HCT116 (cell line): ENCODE data around the gene AKR7A3. TPM values are rescaled to one million over a fixed set of nuclear protein-coding genes. Genes with fewer than 3 reads are reported as not detected.

ENCODE experiments used
- ATAC-seq: fragments of 200-7000 bp; cut with Tn5 transposase; 2 replicates; pipeline ENCODE4 v1.9.1; 2020; ENCODE audit warnings: mild to moderate bottlenecking, moderate library complexity
- BruUV-seq: library from RNA; stranded (reverse); fragments of 400-500 nt; replicated peaks from 2 replicates; lab custom pipeline; 2021; lab: Mats Ljungman, UMichigan
- CTCF ChIA-PET: fragments of 300-600 bp; sonication (Branson Sonifier 250); formaldehyde crosslinking; loops from one replicate; lab custom pipeline; 2021; ENCODE audit warnings: antibody characterized with exemption; lab: Charles Lee
- POLR2A ChIA-PET: fragments of 300-600, 350-600 bp; sonication (Branson Sonifier 250); formaldehyde crosslinking; loops from one replicate; lab custom pipeline; 2021; ENCODE audit warnings: antibody characterized with exemption; lab: Charles Lee
- RAD21 ChIA-PET, 2 experiments: fragments of 300-600 bp; sonication (Branson Sonifier 250); formaldehyde crosslinking; loops; one replicate each; lab custom pipeline; 2023; ENCODE audit warnings: low total read pairs in 2 of 2; ENCODE audit not compliant: uncharacterized antibody in 2 of 2, unreplicated experiment in 2 of 2, low non-redundant PET in 1 of 2; lab: Charles Lee
- DNase-seq: peaks from one replicate; pipeline ENCODE4 v3.0.0-alpha.2; 2010; ENCODE audit warnings: low read depth, low spot score
- H2AFZ ChIP-seq: fragments of 200-600 bp; shearing (Covaris generic), sonication (generic); 2 replicates; pipeline ENCODE4 v1.6.1; 2017; ENCODE audit warnings: low read depth, mixed run types, mixed read lengths, antibody characterized with exemption, low read length; ENCODE audit not compliant: poor library complexity, severe bottlenecking
- H3K27ac ChIP-seq: 2 replicates; pipeline ENCODE4 v1.5.1; 2012; ENCODE audit warnings: low read depth, low read length
- H3K27me3 ChIP-seq: fragments of 200-600 bp; sonication (generic); 2 replicates; pipeline ENCODE4 v1.6.1; 2016; ENCODE audit warnings: mixed run types, low read length, mixed read lengths; ENCODE audit not compliant: insufficient read depth
- H3K36me3 ChIP-seq, 2 experiments: fragments of 200-500 bp in 1 of 2; fragments of 200-600 bp in 1 of 2; sonication (Bioruptor generic) in 1 of 2; sonication (generic) in 1 of 2; 2 replicates each; pipeline versions ENCODE4 v1.5.1 to v1.6.1; 2014 to 2016; ENCODE audit warnings: low read length in 2 of 2, inconsistent platforms in 1 of 2, mixed read lengths in 1 of 2, mixed run types in 1 of 2; ENCODE audit not compliant: insufficient read depth in 2 of 2, control insufficient read depth in 1 of 2
- H3K4me1 ChIP-seq, 2 experiments: fragments of 200-600 bp in 1 of 2; sonication (generic) in 1 of 2; 2 replicates each; pipeline versions ENCODE4 v1.5.1 to v1.6.1; 2012 to 2017; ENCODE audit warnings: low read length in 2 of 2, inconsistent platforms in 1 of 2, mild to moderate bottlenecking in 1 of 2, mixed read lengths in 1 of 2, mixed run types in 1 of 2, moderate library complexity in 1 of 2; ENCODE audit not compliant: insufficient read depth in 2 of 2, control insufficient read depth in 1 of 2
- H3K4me2 ChIP-seq: fragments of 200-600 bp; sonication (generic); 2 replicates; pipeline ENCODE4 v1.6.1; 2017; ENCODE audit warnings: mixed run types, low read length, mixed read lengths
- H3K4me3 ChIP-seq, 2 experiments: fragments of 200-600 bp in 1 of 2; sonication (generic) in 1 of 2; replicated peaks in 1 of 2; 2 replicates each; pipeline ENCODE4 v1.5.1; 2011 to 2016; ENCODE audit warnings: low read length in 2 of 2, control low read depth in 1 of 2, low read depth in 1 of 2, mild to moderate bottlenecking in 1 of 2, mixed read lengths in 1 of 2, mixed run types in 1 of 2
- H3K79me2 ChIP-seq: fragments of 200-600 bp; sonication (generic); 2 replicates; pipeline ENCODE4 v1.6.1; 2017; ENCODE audit warnings: mild to moderate bottlenecking, mixed run types, low read length, moderate library complexity, mixed read lengths; ENCODE audit not compliant: insufficient read depth
- H3K9ac ChIP-seq: fragments of 200-600 bp; sonication (generic); 2 replicates; pipeline ENCODE4 v1.6.1; 2016; ENCODE audit warnings: low read length, mixed read lengths
- H3K9me2 ChIP-seq: fragments of 200-600 bp; sonication (generic), shearing (Covaris generic); 2 replicates; pipeline ENCODE4 v1.6.1; 2017; ENCODE audit warnings: mixed run types, mild to moderate bottlenecking, moderate library complexity; ENCODE audit not compliant: insufficient read depth
- H3K9me3 ChIP-seq, 2 experiments: fragments of 200-500 bp in 1 of 2; fragments of 200-600 bp in 1 of 2; sonication (Bioruptor generic) in 1 of 2; sonication (generic) in 1 of 2; 2 replicates each; pipeline ENCODE4 v1.6.1; 2014 to 2017; ENCODE audit warnings: low read length in 2 of 2, mixed read lengths in 2 of 2, inconsistent platforms in 1 of 2, low read depth in 1 of 2, mild to moderate bottlenecking in 1 of 2, mixed run types in 1 of 2, moderate library complexity in 1 of 2; ENCODE audit not compliant: control insufficient read depth in 1 of 2, insufficient read depth in 1 of 2
- H4K20me1 ChIP-seq: fragments of 200-600 bp; sonication (generic), shearing (Covaris generic); 2 replicates; pipeline ENCODE4 v1.6.1; 2017; ENCODE audit warnings: mixed run types, mild to moderate bottlenecking, moderate library complexity; ENCODE audit not compliant: insufficient read depth
- CBX3 ChIP-seq: IDR thresholded peaks from 2 replicates; pipeline ENCODE4 v1.6.1; 2012; ENCODE audit warnings: low read depth
- EZH2 ChIP-seq: fragments of 200-600 bp; sonication (generic); IDR thresholded peaks from 2 replicates; pipeline ENCODE4 v1.6.1; 2017; ENCODE audit warnings: antibody characterized with exemption, mixed run types
- RAD21 ChIP-seq: IDR thresholded peaks from 2 replicates; pipeline ENCODE4 v1.6.1; 2012; ENCODE audit warnings: low read depth, mild to moderate bottlenecking
- SIN3A ChIP-seq: IDR thresholded peaks from 2 replicates; pipeline ENCODE4 v1.6.1; 2012; ENCODE audit warnings: low read depth
- SP1 ChIP-seq: IDR thresholded peaks from 2 replicates; pipeline ENCODE4 v1.6.1; 2012; ENCODE audit warnings: low read depth
- TCF7L2 ChIP-seq: IDR thresholded peaks from 2 replicates; pipeline ENCODE4 v1.7.0; 2011; ENCODE audit warnings: borderline replicate concordance, inconsistent platforms; ENCODE audit not compliant: insufficient read depth, insufficient read length; ENCODE audit errors: extremely low read depth
- YY1 ChIP-seq: IDR thresholded peaks from 2 replicates; pipeline ENCODE4 v1.6.1; 2011; ENCODE audit warnings: low read length, low read depth, moderate library complexity, mild to moderate bottlenecking; ENCODE audit not compliant: insufficient replicate concordance; ENCODE audit errors: extremely low read depth
- ZFX ChIP-seq: fragments of 450-650 bp; IDR thresholded peaks from 2 replicates; pipeline ENCODE4 v1.6.1; 2017
- ZNF274 ChIP-seq: fragments of 200-500 bp; sonication (Bioruptor generic); IDR thresholded peaks from 2 replicates; pipeline ENCODE4 v1.6.1; 2014; ENCODE audit warnings: mild to moderate bottlenecking, low read depth, low read length, inconsistent platforms
- intact Hi-C: fragments of 100-400 bp; cut with micrococcal nuclease; formaldehyde crosslinking; loops from 2 replicates; pipeline ENCODE4 v1.10.0; 2022
- total RNA-seq: library from RNA; stranded (reverse); gene quantifications from one replicate; pipeline ENCODE4 v1.2.1, GENCODE V29; 2021; ENCODE audit not compliant: unreplicated experiment
- TF ChIP-seq, protein P1 (sequence below): IDR thresholded peaks from 2 replicates; pipeline ENCODE4 v1.6.1; 2012
- TF ChIP-seq, protein P2 (sequence below): IDR thresholded peaks from 2 replicates; pipeline ENCODE4 v1.6.1; 2012
- TF ChIP-seq, protein P3 (sequence below): IDR thresholded peaks from 2 replicates; pipeline ENCODE4 v1.6.1; 2012; ENCODE audit warnings: low read depth

The AKR7A3 gene
- total RNA-seq, 1 experiment from 2014 or later = 1.7 TPM

DNA sequence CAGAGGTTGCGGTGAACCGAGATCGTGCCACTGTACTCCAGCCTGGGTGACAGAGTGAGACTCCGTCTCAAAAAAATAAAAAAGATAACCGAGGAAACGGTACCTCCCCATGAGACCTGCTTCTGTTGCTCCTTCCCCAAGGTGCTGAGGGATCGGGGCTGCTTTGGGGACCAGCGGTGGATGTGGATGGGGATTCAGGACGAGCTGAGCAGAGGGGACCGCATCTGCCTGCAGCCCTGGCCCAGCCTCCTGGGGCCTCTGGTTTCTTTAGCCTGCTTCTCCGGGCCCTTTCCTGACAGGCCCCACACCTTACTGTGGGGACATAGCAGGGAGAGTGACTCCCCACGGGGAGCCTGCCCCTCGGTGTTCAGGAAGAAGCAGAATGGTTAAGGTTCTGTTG lies 40.6 kb upstream of the AKR7A3 start:
- no TSS peak for BruUV-seq
- DNase-seq (no peak), ATAC-seq (no peak)
- H3K27me3 ChIP-seq = no peaks in the 10 kb centered on the region
- H2AFZ ChIP-seq = no peak overlapping the region
- H3K4me1 ChIP-seq = peaks cover 2 to 9% of the 10 kb centered on the region in 2 experiments; a peak in 3 of 4 replicates
- no peaks in the 10 kb centered on the region for H4K20me1 ChIP-seq
- H3K9ac ChIP-seq = no peak overlapping the region
- H3K27ac ChIP-seq = no peak overlapping the region
- no peaks in the 10 kb centered on the region for H3K79me2 ChIP-seq
- intact Hi-C loops = no loop called here
- H3K36me3 ChIP-seq = no peaks in the 10 kb centered on the region; a peak in 1 of 4 replicates
- no peaks in the 10 kb centered on the region for H3K9me2 ChIP-seq
- ChIA-PET POLR2A (no interaction called here), CTCF (no interaction called here)
- no peak overlapping the region for H3K4me3 ChIP-seq
- no peaks in the 10 kb centered on the region for H3K9me3 ChIP-seq
- H3K4me2 ChIP-seq = no peak overlapping the region
- TF ChIP-seq CBX3 (no peak), SIN3A (no peak), ZFX (no peak), EZH2 (no peak), YY1 (no peak), SP1 (no peak), ZNF274 (no peak)
- TF ChIP-seq, protein P1, sequence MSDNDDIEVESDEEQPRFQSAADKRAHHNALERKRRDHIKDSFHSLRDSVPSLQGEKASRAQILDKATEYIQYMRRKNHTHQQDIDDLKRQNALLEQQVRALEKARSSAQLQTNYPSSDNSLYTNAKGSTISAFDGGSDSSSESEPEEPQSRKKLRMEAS = no peak
- TF ChIP-seq, protein P2, sequence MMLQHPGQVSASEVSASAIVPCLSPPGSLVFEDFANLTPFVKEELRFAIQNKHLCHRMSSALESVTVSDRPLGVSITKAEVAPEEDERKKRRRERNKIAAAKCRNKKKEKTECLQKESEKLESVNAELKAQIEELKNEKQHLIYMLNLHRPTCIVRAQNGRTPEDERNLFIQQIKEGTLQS = no peak
- TF ChIP-seq, all 23 proteins: peak for 0
- RAD21 ChIA-PET = no interaction called here

DNA sequence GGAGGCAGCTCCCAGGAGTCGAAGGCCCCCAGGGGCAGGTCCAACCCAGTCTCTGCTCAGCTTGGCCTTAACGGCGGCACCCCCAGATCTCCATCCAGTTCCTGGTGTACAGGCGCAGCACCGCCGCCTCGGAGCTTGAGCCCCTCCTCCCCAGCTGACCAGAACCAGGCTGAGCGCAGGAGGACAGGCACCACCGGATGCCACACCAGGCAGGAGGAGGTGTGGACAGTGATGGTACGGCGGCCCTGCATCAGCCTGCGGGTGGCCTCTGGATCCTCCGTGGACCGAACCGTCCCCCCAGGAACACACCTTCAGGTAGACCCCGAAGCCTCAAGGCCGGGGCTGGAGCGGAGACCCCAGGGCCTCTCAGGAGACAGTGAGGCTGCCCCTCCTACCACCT lies 39.9 kb upstream of the AKR7A3 start:
- Histone ChIP-seq H3K79me2 (no peaks in the 10 kb centered on the region), H3K9ac (no peak overlapping the region), H4K20me1 (no peaks in the 10 kb centered on the region), H3K9me3 (no peaks in the 10 kb centered on the region), H3K27ac (no peak overlapping the region), H2AFZ (no peak overlapping the region), H3K4me2 (no peak overlapping the region), H3K9me2 (no peaks in the 10 kb centered on the region), H3K4me3 (no peak overlapping the region), H3K27me3 (no peaks in the 10 kb centered on the region), H3K36me3 (no peaks in the 10 kb centered on the region; a peak in 1 of 4 replicates), H3K4me1 (peaks cover 0 to 2% of the 10 kb centered on the region in 2 experiments; a peak in 2 of 4 replicates)
- intact Hi-C loops = no loop called here
- ATAC-seq = no peak
- ChIA-PET RAD21 (no interaction called here), POLR2A (no interaction called here), CTCF (interaction anchor here (0.5 kb wide), 1 partner anchor 13 kb away, joined by 3 read pairs; no protein-coding TSS in a partner anchor)
- BruUV-seq = no TSS peak
- DNase-seq = no peak
- TF ChIP-seq ZNF274 (no peak), RAD21 (no peak), ZFX (no peak), TCF7L2 (no peak), SP1 (no peak), SIN3A (no peak), CBX3 (no peak)
- TF ChIP-seq, protein P1 = no peak
- TF ChIP-seq, protein P2 = no peak
- TF ChIP-seq, protein P3, sequence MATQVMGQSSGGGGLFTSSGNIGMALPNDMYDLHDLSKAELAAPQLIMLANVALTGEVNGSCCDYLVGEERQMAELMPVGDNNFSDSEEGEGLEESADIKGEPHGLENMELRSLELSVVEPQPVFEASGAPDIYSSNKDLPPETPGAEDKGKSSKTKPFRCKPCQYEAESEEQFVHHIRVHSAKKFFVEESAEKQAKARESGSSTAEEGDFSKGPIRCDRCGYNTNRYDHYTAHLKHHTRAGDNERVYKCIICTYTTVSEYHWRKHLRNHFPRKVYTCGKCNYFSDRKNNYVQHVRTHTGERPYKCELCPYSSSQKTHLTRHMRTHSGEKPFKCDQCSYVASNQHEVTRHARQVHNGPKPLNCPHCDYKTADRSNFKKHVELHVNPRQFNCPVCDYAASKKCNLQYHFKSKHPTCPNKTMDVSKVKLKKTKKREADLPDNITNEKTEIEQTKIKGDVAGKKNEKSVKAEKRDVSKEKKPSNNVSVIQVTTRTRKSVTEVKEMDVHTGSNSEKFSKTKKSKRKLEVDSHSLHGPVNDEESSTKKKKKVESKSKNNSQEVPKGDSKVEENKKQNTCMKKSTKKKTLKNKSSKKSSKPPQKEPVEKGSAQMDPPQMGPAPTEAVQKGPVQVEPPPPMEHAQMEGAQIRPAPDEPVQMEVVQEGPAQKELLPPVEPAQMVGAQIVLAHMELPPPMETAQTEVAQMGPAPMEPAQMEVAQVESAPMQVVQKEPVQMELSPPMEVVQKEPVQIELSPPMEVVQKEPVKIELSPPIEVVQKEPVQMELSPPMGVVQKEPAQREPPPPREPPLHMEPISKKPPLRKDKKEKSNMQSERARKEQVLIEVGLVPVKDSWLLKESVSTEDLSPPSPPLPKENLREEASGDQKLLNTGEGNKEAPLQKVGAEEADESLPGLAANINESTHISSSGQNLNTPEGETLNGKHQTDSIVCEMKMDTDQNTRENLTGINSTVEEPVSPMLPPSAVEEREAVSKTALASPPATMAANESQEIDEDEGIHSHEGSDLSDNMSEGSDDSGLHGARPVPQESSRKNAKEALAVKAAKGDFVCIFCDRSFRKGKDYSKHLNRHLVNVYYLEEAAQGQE = no peak
